HUES6 (cell line): Measurements from ENCODE around the gene GZMA.
"Not testable (repeated sequence)": the region's sequence is repeated elsewhere in the genome, so short reads cannot be mapped to it uniquely, and the experiment has no call there.

ENCODE experiments used
- H3K27ac ChIP-seq: 2 replicates; pipeline ENCODE4 v1.7.0; 2013; ENCODE audit warnings: low read depth, mild to moderate bottlenecking, low read length, inconsistent platforms
- H3K27me3 ChIP-seq: 2 replicates; pipeline ENCODE4 v1.6.1; 2013; ENCODE audit warnings: low read length; ENCODE audit not compliant: control insufficient read depth, insufficient read depth
- H3K36me3 ChIP-seq: 2 replicates; pipeline ENCODE4 v1.6.1; 2013; ENCODE audit warnings: low read length; ENCODE audit not compliant: control insufficient read depth, insufficient read depth
- H3K4me1 ChIP-seq: 2 replicates; pipeline ENCODE4 v1.6.1; 2013; ENCODE audit warnings: low read length; ENCODE audit not compliant: control insufficient read depth, insufficient read depth
- H3K4me3 ChIP-seq: 2 replicates; pipeline ENCODE4 v1.5.1; 2013; ENCODE audit warnings: low read depth, low read length
- H3K9ac ChIP-seq: one replicate; pipeline ENCODE4 v1.6.1; 2013; ENCODE audit warnings: mild to moderate bottlenecking, low read length
- H3K9me3 ChIP-seq: 2 replicates; pipeline ENCODE4 v1.6.1; 2013; ENCODE audit warnings: low read depth, low read length; ENCODE audit not compliant: control insufficient read depth, insufficient read depth

GZMA gene

DNA sequence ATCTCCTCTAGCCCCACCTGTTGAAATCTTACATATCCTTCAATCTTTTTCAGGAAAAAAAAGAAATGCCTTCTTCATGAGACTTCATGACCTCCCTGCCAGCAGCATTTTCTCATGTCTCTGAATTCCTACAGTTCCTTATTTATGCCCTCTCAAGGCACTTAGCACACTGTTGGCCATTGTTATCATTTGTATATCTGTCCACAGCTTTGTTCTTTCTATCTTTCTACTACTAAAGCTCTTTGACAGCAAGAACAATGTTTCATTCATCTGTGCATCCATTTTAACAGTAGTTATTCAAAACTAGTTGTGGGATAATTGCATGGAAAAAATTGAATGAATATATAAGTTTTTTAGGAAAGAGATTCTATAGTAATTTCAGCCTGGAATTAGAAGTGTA lies 20.9 kb upstream of the GZMA start:
- no peaks in the 10 kb centered on the region for H3K27me3 ChIP-seq
- peaks cover 33% of the 10 kb centered on the region for H3K9me3 ChIP-seq
- no peak overlapping the region for H3K9ac ChIP-seq
- H3K4me1 ChIP-seq = no peaks in the 10 kb centered on the region
- H3K27ac ChIP-seq = no peak overlapping the region
- no peaks in the 10 kb centered on the region for H3K36me3 ChIP-seq
- no peak overlapping the region for H3K4me3 ChIP-seq

DNA sequence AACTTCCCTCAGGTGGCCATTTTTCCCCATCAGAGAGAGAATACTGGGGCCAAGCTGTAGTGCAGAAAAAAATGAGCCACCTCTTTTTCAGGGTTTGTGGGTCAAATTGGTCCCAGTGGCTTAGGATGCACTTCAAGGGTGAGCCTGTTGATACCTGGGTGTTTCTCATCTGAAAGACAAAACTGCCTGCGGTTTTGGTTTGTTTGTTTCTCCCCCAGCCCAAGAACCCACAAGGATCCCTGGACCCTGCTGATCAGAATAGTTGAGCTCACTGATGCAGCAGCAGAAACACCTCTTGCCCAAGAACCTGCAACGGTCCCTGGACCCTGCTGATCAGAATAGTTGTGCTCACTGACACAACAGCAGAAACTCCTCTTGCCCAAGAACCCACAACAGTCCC lies 13.1 kb upstream of the GZMA start:
- H3K9me3 ChIP-seq = peaks cover 11% of the 10 kb centered on the region; the same call in 1 of the 2 replicates
- H3K4me1 ChIP-seq, H3K9ac ChIP-seq, H3K27me3 ChIP-seq, H3K4me3 ChIP-seq, H3K27ac ChIP-seq, H3K36me3 ChIP-seq: not testable (repeated sequence)

DNA sequence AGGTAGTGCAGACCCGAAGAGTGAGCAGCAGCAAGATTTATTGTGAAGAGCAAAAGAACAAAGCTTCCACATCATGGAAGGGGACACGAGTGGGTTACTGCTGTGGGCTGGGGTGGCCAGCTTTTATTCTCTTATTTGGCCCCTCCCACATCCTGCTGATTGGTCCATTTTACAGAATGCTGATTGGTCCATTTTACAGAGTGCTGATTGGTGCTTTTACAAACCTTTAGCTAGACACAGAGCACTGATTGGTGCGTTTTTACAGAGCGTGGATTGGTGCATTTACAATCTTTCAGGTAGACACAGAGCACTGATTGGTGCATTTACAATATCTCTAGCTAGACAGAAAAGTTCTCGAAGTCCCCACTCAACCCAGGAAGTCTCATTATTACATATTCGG lies 11.4 kb upstream of the GZMA start:
- not testable (repeated sequence) for H3K36me3 ChIP-seq, H3K9me3 ChIP-seq, H3K27me3 ChIP-seq, H3K9ac ChIP-seq, H3K27ac ChIP-seq, H3K4me1 ChIP-seq, H3K4me3 ChIP-seq

DNA sequence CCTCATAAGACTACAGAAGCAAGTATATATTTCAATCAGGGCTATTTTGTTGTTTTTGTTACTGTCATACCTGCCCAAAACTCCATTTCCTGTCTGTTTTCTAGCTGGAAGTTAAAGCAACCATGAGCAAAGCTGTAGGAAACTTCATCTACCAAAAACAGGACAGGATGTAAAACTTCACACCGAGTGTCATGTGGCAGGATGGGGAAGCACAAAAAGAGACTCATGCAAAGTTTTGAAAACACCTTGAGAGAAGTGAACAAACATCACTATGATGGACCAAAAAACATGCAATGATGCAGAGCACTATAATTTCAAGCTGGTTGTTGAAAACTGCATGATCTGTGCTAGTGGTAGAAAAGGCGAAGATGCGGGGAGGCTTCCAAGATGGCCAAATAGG lies 6.3 kb upstream of the GZMA start:
- no peaks in the 10 kb centered on the region for H3K4me1 ChIP-seq
- no peak overlapping the region for H3K9ac ChIP-seq
- peaks cover 4% of the 10 kb centered on the region; the same call in 1 of the 2 replicates for H3K9me3 ChIP-seq
- H3K27me3 ChIP-seq = no peaks in the 10 kb centered on the region
- H3K4me3 ChIP-seq = no peak overlapping the region
- H3K27ac ChIP-seq = no peak overlapping the region
- no peaks in the 10 kb centered on the region for H3K36me3 ChIP-seq

DNA sequence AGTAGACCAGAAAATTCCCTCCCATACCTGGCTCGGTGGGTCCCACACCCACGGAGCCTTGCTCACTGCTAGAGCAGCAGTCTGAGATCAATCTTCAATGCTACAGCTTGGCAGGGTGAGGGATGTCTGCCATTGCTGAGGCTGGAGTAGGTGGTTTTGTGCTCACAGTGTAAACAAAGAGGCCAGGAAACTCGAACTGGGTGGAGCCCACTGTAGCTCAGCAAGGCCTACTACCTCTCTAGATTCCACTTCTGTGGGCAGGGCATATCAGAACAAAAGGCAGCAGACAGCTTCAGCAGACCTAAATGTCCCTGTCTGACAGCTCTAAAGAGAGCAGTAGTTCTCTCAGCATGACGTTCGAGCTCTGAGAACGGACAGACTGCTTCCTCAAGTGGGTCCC lies 5.6 kb upstream of the GZMA start:
- Histone ChIP-seq H3K36me3 (no peaks in the 10 kb centered on the region), H3K4me3 (no peak overlapping the region), H3K9me3 (no peaks in the 10 kb centered on the region), H3K27ac (no peak overlapping the region), H3K9ac (no peak overlapping the region), H3K27me3 (no peaks in the 10 kb centered on the region), H3K4me1 (no peaks in the 10 kb centered on the region)

DNA sequence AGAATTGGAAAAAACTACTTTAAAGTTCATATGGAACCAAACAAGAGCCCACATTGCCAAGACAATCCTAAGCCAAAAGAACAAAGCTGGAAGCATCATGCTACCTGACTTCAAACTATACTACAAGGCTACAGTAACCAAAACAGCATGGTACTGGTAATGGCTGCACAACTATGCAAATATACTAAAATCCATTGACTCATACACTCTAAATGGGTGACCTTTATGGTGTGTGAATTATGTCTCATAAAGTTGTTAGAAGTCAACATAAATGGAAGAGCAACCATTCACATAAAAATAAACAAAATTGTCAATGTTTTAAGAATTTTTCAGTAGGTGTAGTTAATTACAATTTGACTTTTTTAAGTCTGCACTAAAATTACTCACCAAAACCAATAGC lies 1.3 kb upstream of the GZMA start:
- not testable (repeated sequence) for H3K27me3 ChIP-seq, H3K27ac ChIP-seq, H3K9ac ChIP-seq, H3K36me3 ChIP-seq, H3K4me3 ChIP-seq, H3K4me1 ChIP-seq, H3K9me3 ChIP-seq

DNA sequence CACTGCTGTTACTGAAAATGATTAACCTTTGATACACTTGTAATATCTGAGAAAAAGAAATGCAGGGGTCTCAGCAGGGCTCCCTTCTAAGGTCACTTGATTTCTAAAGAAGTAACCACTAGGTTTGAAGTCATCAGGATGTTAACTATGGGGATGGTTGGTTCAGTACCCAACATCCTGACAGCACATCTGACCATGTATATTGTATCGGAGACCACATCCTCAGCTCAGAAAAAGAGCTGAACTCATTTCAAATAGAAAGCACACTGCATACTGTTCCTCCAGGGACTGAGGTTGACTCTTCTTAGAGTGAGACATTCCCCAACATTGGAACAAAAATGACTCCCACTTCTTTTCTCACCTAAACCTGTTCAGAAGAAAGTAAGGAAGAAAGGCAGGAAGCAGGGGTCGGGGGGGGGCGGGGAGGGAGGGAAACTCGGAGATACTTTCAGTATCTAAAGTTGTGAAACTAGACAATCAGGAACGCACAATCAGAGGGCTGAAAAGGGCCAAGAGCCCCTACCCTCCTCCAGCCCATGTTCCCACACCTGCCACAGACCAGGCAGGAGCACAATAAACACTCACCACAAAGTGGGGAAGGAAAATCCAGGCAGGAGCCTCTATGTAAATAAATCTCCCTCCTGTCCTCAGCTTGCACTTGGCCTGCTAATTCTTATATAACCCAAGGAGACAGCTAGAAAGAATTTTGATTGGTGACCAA lies 730 bp upstream of the GZMA start:
- Histone ChIP-seq H3K9ac (no peak overlapping the region), H3K4me3 (no peak overlapping the region), H3K4me1 (peaks cover 6% of the 10 kb centered on the region; the same call in 1 of the 2 replicates), H3K27ac (no peak overlapping the region), H3K9me3 (no peaks in the 10 kb centered on the region), H3K27me3 (no peaks in the 10 kb centered on the region), H3K36me3 (no peaks in the 10 kb centered on the region)

DNA sequence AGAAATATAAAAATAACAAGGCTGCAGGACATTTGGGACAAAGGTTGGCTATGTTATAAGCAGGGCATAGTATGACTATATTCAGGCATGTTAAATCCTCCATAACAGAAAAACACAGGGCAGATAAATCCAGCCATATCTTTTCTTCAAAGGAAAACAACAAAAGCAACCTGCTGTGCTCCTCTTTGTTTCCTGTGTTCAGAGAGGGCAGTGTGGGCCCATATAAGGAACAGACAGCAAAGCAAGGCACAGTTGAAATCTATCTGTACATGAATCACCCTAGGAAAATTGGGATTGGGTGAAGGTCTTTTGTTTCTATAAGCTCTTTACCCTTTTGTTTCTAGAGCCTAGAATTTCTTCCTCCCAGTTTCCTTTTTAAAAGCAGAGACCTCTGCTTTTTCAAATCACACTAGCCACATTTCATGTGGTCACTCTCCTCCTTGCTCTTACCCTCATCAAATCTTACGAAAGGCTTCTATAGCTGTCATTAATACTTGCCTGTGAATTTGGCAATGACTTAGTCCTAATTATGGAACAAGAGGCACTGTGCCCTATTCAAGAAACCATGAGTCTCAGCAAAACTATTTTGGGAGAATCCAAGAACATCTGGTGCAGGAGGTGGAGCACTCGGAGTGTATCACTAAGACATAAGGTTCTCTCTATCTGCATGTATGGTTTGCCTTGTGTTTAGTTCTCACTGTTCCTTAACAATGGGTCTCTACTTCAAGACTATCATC lies 1.8 kb downstream of the GZMA start:
- H3K9me3 ChIP-seq = no peaks in the 10 kb centered on the region
- H3K4me3 ChIP-seq = no peak overlapping the region
- H3K9ac ChIP-seq = no peak overlapping the region
- H3K27me3 ChIP-seq = no peaks in the 10 kb centered on the region
- no peaks in the 10 kb centered on the region for H3K36me3 ChIP-seq
- no peak overlapping the region for H3K27ac ChIP-seq
- peaks cover 6% of the 10 kb centered on the region; the same call in 1 of the 2 replicates for H3K4me1 ChIP-seq

DNA sequence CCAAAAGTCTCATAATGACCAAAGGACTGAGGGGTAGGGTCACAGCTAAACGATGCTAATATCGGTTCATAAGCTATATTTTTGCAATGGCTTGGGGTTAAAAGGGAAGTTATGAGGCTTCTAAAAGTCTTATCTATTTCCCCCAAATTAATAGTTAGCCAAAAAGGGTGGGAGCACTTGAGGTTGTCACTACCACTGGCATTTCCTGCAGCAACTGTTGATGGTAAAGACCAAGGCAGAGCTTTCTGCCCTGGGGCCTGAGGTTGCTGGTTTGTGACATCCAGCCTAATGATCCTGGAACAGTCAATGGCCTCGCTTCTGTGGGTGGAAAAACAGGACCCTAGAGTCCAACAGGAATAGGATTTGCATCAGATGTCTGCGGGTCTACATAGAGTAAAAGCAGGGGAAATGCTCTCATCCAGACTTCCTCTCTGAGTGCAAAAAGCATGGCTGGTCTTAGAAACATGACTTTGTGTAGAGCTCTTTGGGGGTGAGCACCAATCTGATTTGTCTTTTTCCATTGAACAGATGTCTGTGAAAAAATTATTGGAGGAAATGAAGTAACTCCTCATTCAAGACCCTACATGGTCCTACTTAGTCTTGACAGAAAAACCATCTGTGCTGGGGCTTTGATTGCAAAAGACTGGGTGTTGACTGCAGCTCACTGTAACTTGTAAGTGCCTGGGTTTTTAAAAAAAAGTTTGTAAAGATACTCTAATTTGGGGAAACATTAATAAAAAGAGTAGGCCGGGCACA lies 2.7 kb downstream of the GZMA start:
- Histone ChIP-seq H3K27ac (no peak overlapping the region), H3K36me3 (no peaks in the 10 kb centered on the region), H3K9ac (no peak overlapping the region), H3K4me1 (peaks cover 12% of the 10 kb centered on the region), H3K9me3 (no peaks in the 10 kb centered on the region), H3K27me3 (no peaks in the 10 kb centered on the region), H3K4me3 (no peak overlapping the region)

DNA sequence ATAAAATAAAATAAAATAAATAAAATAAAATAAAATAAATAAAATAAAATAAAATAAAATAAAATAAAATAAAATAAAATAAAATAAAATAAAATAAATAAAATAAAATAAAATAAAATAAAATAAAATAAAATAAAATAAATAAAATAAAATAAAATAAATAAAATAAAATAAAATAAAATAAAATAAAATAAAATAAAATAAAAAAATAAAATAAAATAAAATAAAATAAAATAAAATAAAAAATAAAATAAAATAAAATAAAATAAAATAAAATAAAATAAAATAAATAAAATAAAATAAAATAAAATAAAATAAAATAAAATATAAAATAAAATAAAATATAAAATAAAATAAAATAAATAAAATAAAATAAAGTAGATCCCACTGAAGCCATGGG lies 3.5 kb downstream of the GZMA start:
- H3K27me3 ChIP-seq, H3K9ac ChIP-seq, H3K9me3 ChIP-seq, H3K36me3 ChIP-seq, H3K4me3 ChIP-seq, H3K27ac ChIP-seq: not testable (repeated sequence)
- H3K4me1 ChIP-seq = peaks cover 17% of the 10 kb centered on the region

DNA sequence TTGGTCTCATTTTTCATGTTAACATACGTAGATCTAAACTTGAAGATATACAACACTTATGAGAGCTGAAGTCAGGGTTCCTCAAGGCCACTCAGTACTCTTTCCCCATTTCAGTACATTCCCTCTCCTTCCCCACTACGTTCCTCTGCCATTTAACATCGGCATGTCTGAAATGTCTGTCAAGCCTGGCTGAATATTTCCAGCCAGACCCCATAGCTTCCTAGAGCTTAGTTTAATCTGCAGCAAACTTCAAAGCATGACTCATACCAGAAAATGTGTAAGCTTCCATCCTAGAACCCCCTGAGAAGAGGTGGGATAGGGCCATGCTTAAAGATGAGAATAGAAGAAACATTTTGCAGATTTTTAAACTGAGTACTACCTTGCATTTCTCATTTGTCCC lies 6.2 kb downstream of the GZMA start:
- no peak overlapping the region for H3K4me3 ChIP-seq
- no peak overlapping the region for H3K27ac ChIP-seq
- no peaks in the 10 kb centered on the region for H3K9me3 ChIP-seq
- H3K36me3 ChIP-seq = no peaks in the 10 kb centered on the region
- H3K4me1 ChIP-seq = peaks cover 17% of the 10 kb centered on the region
- H3K9ac ChIP-seq = no peak overlapping the region
- no peaks in the 10 kb centered on the region for H3K27me3 ChIP-seq
